GM12865 (cell line): ENCODE data around the gene SMIM12.

Experiments
- DNase-seq: peaks from one replicate; pipeline ENCODE4 v3.0.0; 2010; ENCODE audit warnings: low read depth
- H3K4me3 ChIP-seq: 2 replicates; pipeline ENCODE4 v1.5.1; 2011; ENCODE audit warnings: mild to moderate bottlenecking, low read depth, low read length, control low read depth
- TF ChIP-seq, protein P1 (sequence below): IDR thresholded peaks from 2 replicates; pipeline ENCODE4 v1.5.1; 2011; ENCODE audit warnings: low read length, control low read depth, low read depth, inconsistent platforms; ENCODE audit not compliant: insufficient read depth; ENCODE audit errors: missing control alignments

SMIM12 gene

DNA sequence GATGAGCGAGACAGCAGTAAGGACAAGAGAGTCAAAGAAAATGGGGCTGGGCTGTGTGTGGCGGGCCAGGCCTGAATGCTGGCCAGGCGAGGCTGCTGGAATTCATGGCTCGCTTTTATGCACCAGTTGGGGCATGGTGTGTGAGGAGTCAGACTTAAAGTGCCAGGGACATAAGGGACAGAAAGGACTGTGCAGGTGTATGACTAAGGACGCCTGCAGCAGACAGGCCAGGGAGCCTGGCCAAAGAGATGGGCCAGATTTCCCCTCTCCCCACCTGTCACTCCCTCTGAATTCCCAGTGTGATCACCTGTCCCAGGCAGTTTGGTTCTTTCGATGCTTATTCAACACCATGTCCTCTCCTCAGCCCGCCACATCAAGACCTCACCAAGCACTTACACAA, 16.9 kb upstream of the SMIM12 start:
- DNase-seq, result no peak
- TF ChIP-seq, protein P1, sequence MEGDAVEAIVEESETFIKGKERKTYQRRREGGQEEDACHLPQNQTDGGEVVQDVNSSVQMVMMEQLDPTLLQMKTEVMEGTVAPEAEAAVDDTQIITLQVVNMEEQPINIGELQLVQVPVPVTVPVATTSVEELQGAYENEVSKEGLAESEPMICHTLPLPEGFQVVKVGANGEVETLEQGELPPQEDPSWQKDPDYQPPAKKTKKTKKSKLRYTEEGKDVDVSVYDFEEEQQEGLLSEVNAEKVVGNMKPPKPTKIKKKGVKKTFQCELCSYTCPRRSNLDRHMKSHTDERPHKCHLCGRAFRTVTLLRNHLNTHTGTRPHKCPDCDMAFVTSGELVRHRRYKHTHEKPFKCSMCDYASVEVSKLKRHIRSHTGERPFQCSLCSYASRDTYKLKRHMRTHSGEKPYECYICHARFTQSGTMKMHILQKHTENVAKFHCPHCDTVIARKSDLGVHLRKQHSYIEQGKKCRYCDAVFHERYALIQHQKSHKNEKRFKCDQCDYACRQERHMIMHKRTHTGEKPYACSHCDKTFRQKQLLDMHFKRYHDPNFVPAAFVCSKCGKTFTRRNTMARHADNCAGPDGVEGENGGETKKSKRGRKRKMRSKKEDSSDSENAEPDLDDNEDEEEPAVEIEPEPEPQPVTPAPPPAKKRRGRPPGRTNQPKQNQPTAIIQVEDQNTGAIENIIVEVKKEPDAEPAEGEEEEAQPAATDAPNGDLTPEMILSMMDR, result no peak
- H3K4me3 ChIP-seq, result no peak overlapping the region

DNA sequence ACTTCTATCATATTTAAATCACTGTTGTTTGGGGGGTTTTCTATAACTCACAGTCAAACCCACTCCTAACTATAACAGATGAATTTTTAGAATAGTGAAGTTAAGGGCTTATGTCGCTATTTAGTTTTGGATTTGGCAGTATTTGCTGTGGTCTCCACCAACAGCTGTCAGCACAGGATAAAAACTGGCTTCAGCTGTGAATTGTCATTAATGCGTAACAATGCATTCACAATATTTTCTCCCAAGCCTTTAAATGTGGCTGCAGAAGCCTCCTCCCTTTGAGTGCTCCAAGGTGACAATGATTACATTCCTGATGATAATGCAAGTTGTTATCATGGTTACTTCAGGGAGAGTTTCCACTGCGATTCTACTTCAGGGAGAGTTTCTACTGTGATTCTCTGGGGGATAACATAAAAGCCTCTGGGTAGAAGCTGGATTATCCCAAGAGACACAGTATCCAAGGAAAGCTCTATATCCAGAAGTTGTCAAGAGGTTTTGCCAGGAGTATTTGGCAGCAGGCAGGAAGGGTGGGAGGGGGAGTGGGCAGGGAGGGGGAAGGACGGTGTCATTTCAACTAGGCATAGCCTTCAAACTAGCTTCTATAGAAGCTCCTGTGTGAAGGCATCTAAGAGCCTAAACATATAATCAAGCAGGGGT, 14.9 kb upstream of the SMIM12 start:
- H3K4me3 ChIP-seq, result no peak overlapping the region
- no peak for DNase-seq
- TF ChIP-seq, protein P1, result no peak

DNA sequence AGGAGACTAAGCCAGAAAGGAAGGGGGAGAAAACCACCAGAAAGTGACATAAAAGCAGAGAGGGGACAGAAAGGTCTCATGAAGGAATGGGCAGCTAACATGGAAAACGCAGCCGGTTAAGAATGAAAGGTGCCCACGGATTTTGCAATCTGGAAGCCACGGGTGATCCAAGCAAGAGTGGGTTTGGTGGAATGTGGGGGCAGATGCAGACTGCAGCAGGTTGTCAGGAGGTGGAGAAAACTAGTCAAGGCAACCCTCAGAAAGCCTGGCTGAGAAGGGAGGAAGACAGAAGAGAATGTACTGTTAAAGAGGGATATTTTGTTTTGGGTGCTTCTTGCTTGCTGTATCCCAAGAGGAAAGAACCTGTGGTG, 12.6 kb upstream of the SMIM12 start:
- no peak overlapping the region for H3K4me3 ChIP-seq
- TF ChIP-seq, protein P1, result no peak
- DNase-seq, result no peak

DNA sequence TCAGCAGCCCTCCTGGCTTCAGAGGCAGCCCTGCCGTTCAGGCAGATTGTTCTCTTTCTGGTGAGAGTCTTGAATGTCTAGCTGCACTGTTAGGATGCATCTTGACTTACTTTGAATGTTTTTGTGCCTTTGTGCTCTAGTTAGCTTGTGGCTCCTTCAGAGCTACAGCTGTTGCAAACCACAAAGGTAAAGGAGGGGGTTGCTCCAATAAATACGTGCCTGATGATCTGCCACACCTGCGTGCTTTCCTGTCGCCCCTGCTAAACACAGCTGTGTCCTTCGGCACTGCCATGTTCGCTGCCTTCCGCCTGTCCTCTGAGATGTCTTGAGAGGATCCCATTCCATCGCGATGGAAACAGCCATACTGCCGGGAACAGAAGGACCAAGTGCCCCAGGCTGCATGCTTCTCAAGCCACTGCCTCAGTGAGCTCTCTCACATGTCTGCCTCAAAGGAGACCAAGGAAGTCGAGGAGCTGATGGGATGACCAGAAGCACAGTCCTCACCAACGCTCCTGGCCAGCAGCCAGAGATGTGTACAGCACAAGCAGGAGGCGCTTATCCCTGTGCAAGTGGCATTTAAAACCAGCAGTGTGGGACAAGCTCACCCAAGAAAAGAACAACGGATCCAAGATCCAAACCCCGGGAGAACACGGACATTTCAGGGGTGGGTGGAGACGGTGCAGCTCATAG, 12.0 kb upstream of the SMIM12 start:
- no peak overlapping the region for H3K4me3 ChIP-seq
- TF ChIP-seq, protein P1, result no peak
- no peak for DNase-seq

DNA sequence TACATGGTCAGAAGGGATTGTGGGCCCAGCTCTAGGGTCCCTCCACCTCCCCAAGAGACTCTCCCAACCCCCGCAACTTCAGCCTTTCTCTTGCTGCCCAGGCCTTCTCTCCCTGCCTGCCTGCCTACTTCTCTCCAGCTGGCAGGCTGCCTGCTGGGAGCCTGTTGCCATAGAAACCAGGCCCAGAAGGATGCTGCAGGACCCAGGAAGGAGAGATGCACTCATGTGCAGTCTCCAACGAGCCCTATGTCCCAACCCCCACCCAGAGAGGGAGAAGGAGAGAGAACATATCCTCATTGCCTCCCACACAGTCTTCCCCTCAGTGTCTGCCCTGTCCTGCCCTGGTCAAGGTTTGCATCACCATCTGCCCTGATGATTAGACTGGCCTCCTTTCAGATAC, 10.8 kb upstream of the SMIM12 start:
- TF ChIP-seq, protein P1, result no peak
- DNase-seq, result no peak
- H3K4me3 ChIP-seq, result no peak overlapping the region

DNA sequence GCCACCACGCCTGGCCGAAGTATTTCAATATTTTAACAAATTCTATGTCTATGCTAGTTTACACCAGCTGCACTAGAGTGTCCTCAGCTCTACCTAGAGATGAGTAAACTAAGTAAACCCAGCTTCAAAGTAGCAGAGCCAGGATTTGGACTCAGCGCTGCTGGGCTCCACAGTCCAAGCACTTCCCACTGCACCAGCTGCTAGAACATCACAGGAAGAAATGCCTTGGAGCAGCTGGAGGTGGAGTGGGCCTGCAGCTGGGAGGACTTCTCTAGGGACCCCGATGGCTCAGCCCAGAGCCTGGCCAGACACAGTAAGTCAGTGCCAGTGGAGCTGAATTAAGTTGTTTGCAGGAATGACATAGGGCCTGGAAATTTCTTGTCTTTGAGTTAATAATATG, 10.2 kb upstream of the SMIM12 start:
- H3K4me3 ChIP-seq, result no peak overlapping the region
- TF ChIP-seq, protein P1, result no peak
- no peak for DNase-seq
